Frontal cortex (tissue), 4 donors: ENCODE results near the gene HNRNPC. TPM values are rescaled to one million over a fixed set of nuclear protein-coding genes. Genes with fewer than 3 reads are reported as not detected.
"Not testable (repeated sequence)": the region's sequence is repeated elsewhere in the genome, so short reads cannot be mapped to it uniquely, and the experiment has no call there.

Experiments
- DNase-seq, 2 donors: peaks; one replicate each; pipeline ENCODE4 v3.0.0; 2012; ENCODE audit warnings: low spot score in 2 of 2
- FAIRE-seq: peaks from 2 replicates; lab custom pipeline; 2012; peaks lifted over from hg19 to GRCh38; lab: Jason Lieb, UNC
- total RNA-seq: library from RNA; depleted of rRNA; stranded (reverse); fragments of >200 nt; gene quantifications from one replicate; pipeline ENCODE4 v1.2.3, GENCODE V29; 2014
- donor health status: control.
- donor health status: control.
- donor health status: control.

HNRNPC gene
- total RNA-seq, 1 donor from 2014 or later = 614 TPM

- FAIRE-seq = no peak
- DNase-seq = no peak
Measured at GRCh38 chr14:21219120-21219519, 50.1 kb downstream of the HNRNPC start.

GRCh38 chr14:21215879-21216251 is 53.4 kb downstream of the HNRNPC start:
- DNase-seq (no peak), FAIRE-seq (no peak)

GRCh38 chr14:21215130-21215878 is 53.9 kb downstream of the HNRNPC start:
- FAIRE-seq = no peak
- no peak for DNase-seq

- FAIRE-seq = no peak
- DNase-seq = no peak
Measured at GRCh38 chr14:21213652-21214051, 55.6 kb downstream of the HNRNPC start.

- not testable (repeated sequence) for DNase-seq, FAIRE-seq
Measured at GRCh38 chr14:21212824-21213223, 56.4 kb downstream of the HNRNPC start.

- DNase-seq = no peak
- no peak for FAIRE-seq
Measured at GRCh38 chr14:21211509-21211908, 57.7 kb downstream of the HNRNPC start.

- FAIRE-seq = no peak
Measured at GRCh38 chr14:21210023-21210422, 59.2 kb downstream of the HNRNPC start.

GRCh38 chr14:21209185-21209584 is 60.1 kb downstream of the HNRNPC start:
- DNase-seq (no peak), FAIRE-seq (no peak)

More at GRCh38 chr14:21210023-21210422, 59.2 kb downstream of the HNRNPC start:
- DNase-seq = no peak

GRCh38 chr14:21208554-21208953 is 60.7 kb downstream of the HNRNPC start:
- FAIRE-seq = no peak
- DNase-seq = no peak

- no peak for DNase-seq
- no peak for FAIRE-seq
Measured at GRCh38 chr14:21206753-21207684, 62.2 kb downstream of the HNRNPC start.

- FAIRE-seq (no peak), DNase-seq (no peak)
Measured at GRCh38 chr14:21205678-21206581, 63.3 kb downstream of the HNRNPC start.

- FAIRE-seq = no peak
- no peak for DNase-seq
Measured at GRCh38 chr14:21205026-21205677, 64.1 kb downstream of the HNRNPC start.

- no peak for FAIRE-seq
Measured at GRCh38 chr14:21204167-21205025, 64.8 kb downstream of the HNRNPC start.

GRCh38 chr14:21203470-21204166 is 65.6 kb downstream of the HNRNPC start:
- DNase-seq (no peak), FAIRE-seq (no peak)

More at GRCh38 chr14:21204167-21205025, 64.8 kb downstream of the HNRNPC start:
- no peak for DNase-seq

- DNase-seq (no peak), FAIRE-seq (no peak)
Measured at GRCh38 chr14:21202463-21203358, 66.5 kb downstream of the HNRNPC start.

GRCh38 chr14:21201732-21202462 is 67.3 kb downstream of the HNRNPC start:
- DNase-seq (no peak), FAIRE-seq (no peak)
